Uterus (tissue), 4 donors: ENCODE measurements around the gene CRIP2. TPM values are rescaled to one million over a fixed set of nuclear protein-coding genes. Genes with fewer than 3 reads are reported as not detected.

Experiments used
- DNase-seq, 2 donors: peaks; one replicate each; pipeline ENCODE4 v3.0.0-alpha.2; 2019 to 2020
- H3K27ac ChIP-seq, 2 donors: fragments of 200-600 bp; sonication (generic); 1 replicate in 1 of 2; 2 replicates in 1 of 2; pipeline ENCODE4 v1.5.1; 2016 to 2018
- H3K27me3 ChIP-seq, 2 donors: fragments of 200-600 bp; sonication (generic); one replicate each; pipeline ENCODE4 v1.5.1; 2018 to 2019; ENCODE audit warnings: control low read depth in 1 of 2
- H3K36me3 ChIP-seq, 2 donors: fragments of 200-600 bp; sonication (generic); one replicate each; pipeline ENCODE4 v1.5.1; 2019; ENCODE audit warnings: control low read depth in 1 of 2
- H3K4me1 ChIP-seq, 2 donors: fragments of 200-600 bp; sonication (generic); one replicate each; pipeline ENCODE4 v1.5.1; 2018 to 2019; ENCODE audit warnings: control low read depth in 1 of 2
- H3K4me3 ChIP-seq, 2 donors: fragments of 200-600 bp; sonication (generic); 1 replicate in 1 of 2; 2 replicates in 1 of 2; pipeline ENCODE4 v1.5.1; 2018 to 2019; ENCODE audit warnings: mild to moderate bottlenecking in 1 of 2
- H3K9me3 ChIP-seq, 2 donors: fragments of 200-600 bp; sonication (generic); one replicate each; pipeline ENCODE4 v1.5.1; 2019; ENCODE audit warnings: control low read depth in 1 of 2
- POLR2A ChIP-seq, 2 donors: fragments of 450-650 bp; IDR thresholded peaks; one replicate each; pipeline ENCODE4 v1.6.1; 2016; ENCODE audit warnings: antibody characterized with exemption in 2 of 2, mild to moderate bottlenecking in 1 of 2, moderate library complexity in 1 of 2
- intact Hi-C: fragments of 100-400 bp; cut with DNase I; formaldehyde crosslinking; loops from one replicate; pipeline ENCODE4 v1.15.1; 2023; ENCODE audit warnings: low total_unique reads
- total RNA-seq, 4 donors: library from RNA; depleted of rRNA in 3 of 4; stranded (reverse); fragments of >200 nt in 3 of 4; gene quantifications; one replicate each; pipeline versions ENCODE4 v1.1.0 to v1.2.4, GENCODE V29; 2014 to 2023
- TF ChIP-seq, protein P1 (sequence below), 4 experiments: fragments of 200-600 bp in 2 of 4; fragments of 450-650 bp in 2 of 4; sonication (generic) in 2 of 4; IDR thresholded peaks; one replicate each; pipeline ENCODE4 v1.5.1; 2016 to 2019; ENCODE audit warnings: antibody characterized with exemption in 4 of 4, mild to moderate bottlenecking in 2 of 4, moderate library complexity in 1 of 4
- donor health status: DM: yes; HTN: yes; CAD: no.

Gene CRIP2
- total RNA-seq, 4 donors from 2014 or later, result 76.1 to 377 (median 163) TPM

DNA sequence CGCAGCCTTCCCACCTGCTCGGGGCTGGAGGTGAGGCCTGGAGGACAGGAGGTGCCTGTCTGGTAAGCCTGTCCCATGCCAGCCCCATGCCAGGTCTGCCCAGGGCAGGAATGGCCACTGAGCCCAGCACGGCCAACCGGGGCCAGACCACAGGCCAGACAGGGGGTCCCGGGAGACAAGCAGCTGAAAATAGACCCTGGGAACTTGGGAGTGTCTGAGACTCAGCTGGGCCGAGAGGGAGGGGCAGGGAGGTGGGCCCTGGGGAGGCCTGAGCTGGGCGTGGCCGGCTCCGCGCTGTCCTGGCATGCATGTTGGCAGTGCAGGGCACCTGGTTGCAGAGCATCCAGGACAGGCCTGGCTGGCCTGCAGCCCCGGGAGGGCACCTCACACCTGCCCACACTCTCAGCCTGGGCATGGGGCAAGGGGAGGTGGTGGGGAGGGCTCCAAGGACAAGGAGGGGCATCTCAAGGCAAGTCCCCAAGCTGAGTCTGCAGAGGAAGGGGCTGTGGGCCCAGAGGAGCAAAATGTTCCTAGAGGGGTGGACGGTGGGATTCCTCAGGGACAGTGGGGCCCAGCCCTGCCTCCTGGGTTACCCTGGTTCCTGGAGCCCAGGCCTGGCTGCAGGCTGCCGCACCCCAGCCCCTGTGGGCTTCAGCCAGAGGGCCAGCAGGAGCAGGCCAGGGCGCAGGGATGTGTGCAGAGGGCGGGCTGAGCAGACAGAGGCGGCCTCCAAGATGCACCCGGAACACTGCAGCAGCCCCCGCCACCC, 8.9 kb downstream of the CRIP2 start:
- H3K27ac ChIP-seq, result peak overlapping the region; percentile 75 to 90
- DNase-seq, result peak in 1 of 2 donors; percentile 42
- intact Hi-C loops, result no loop called here
- no peak overlapping the region for H3K4me3 ChIP-seq
- TF ChIP-seq POLR2A (IDR thresholded peaks at IDR 0.05), result no peak
- TF ChIP-seq, protein P1, sequence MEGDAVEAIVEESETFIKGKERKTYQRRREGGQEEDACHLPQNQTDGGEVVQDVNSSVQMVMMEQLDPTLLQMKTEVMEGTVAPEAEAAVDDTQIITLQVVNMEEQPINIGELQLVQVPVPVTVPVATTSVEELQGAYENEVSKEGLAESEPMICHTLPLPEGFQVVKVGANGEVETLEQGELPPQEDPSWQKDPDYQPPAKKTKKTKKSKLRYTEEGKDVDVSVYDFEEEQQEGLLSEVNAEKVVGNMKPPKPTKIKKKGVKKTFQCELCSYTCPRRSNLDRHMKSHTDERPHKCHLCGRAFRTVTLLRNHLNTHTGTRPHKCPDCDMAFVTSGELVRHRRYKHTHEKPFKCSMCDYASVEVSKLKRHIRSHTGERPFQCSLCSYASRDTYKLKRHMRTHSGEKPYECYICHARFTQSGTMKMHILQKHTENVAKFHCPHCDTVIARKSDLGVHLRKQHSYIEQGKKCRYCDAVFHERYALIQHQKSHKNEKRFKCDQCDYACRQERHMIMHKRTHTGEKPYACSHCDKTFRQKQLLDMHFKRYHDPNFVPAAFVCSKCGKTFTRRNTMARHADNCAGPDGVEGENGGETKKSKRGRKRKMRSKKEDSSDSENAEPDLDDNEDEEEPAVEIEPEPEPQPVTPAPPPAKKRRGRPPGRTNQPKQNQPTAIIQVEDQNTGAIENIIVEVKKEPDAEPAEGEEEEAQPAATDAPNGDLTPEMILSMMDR (IDR thresholded peaks at IDR 0.05), result no peak
- peaks cover 0 to 5% of the 10 kb centered on the region in 2 donors for H3K27me3 ChIP-seq
- H3K9me3 ChIP-seq, result no peaks in the 10 kb centered on the region
- H3K4me1 ChIP-seq, result peaks cover 0 to 48% of the 10 kb centered on the region in 2 donors
- no peaks in the 10 kb centered on the region for H3K36me3 ChIP-seq

DNA sequence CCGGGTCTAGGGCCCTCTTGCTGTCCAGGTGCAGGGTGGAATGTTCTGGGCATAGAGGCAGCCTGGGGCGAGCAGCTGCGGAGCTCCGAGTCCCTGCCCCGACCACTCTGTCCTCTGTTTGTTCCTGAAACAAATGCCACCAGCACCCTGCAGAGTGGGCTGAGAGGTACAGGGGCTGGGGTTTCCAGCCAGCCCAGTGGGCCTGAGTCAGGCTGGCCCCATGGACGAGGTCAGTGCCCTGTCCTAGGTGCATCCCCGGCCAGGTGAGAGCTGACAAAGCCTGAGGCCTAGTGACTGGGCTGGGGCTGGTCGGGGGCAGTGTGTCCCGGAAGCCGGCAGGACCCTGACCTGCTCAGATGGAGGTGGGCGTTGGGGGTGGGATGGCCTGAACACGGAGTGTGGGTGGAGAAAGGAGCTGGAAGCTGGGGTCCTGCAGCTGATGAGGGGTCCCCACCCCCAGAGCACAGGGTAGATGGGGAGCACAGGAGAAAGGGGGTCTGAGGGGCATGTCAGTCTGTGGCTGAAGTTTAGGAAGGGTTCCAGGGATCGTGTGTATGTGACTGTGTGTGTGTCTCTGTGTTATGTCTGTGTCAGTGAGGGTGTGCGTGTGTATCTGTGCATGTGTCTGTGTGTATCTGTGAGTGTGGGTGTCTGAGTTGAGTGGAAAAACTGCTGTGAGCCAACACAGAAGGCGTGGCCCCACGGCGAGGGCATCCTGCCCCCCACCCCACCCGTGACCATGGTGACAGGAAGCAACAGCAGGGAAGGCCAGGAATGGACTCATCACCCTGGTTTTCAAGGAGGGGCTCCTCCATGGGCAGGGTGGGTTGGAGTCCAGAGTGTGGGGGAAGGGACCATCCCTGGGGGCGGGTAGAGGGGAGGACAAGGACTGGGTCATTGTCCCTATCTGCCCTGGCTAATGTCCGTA, 9.7 kb downstream of the CRIP2 start:
- Histone ChIP-seq H3K9me3 (no peaks in the 10 kb centered on the region), H3K4me1 (peaks cover 0 to 51% of the 10 kb centered on the region in 2 donors), H3K36me3 (no peaks in the 10 kb centered on the region), H3K4me3 (no peak overlapping the region), H3K27me3 (peaks cover 0 to 5% of the 10 kb centered on the region in 2 donors), H3K27ac (peak overlapping the region; percentile 47 to 72)
- TF ChIP-seq, protein P1 (IDR thresholded peaks at IDR 0.05), result no peak
- TF ChIP-seq POLR2A (IDR thresholded peaks at IDR 0.05), result no peak
- DNase-seq, result peak; percentile 62 to 68
- intact Hi-C loops, result no loop called here

DNA sequence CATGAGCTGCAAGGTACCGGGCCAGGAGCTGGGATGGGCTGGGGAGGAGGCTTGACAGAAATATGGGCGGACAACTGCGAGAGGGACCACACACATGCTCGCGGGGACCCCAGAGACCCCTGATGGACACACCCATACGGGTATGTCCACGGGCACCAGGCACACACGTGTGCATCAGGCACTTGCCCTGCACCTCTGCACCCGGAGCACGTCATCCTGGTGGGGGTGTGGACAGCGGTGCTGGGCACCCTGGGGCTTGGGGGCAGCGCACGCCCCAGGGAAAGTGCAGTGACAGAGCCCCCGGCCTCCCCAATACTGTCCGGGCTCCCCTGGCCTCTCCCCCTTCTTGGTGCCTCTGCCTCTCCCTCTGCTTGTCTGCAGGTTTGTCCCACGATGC, 10.4 kb downstream of the CRIP2 start:
- Histone ChIP-seq H3K27me3 (peaks cover 0 to 5% of the 10 kb centered on the region in 2 donors), H3K27ac (peak overlapping the region; percentile 72 to 78), H3K4me1 (peaks cover 0 to 57% of the 10 kb centered on the region in 2 donors), H3K9me3 (no peaks in the 10 kb centered on the region), H3K4me3 (no peak overlapping the region), H3K36me3 (no peaks in the 10 kb centered on the region)
- DNase-seq, result no peak
- no peak for TF ChIP-seq POLR2A (IDR thresholded peaks at IDR 0.05)
- TF ChIP-seq, protein P1 (IDR thresholded peaks at IDR 0.05), result no peak
- intact Hi-C loops, result no loop called here

DNA sequence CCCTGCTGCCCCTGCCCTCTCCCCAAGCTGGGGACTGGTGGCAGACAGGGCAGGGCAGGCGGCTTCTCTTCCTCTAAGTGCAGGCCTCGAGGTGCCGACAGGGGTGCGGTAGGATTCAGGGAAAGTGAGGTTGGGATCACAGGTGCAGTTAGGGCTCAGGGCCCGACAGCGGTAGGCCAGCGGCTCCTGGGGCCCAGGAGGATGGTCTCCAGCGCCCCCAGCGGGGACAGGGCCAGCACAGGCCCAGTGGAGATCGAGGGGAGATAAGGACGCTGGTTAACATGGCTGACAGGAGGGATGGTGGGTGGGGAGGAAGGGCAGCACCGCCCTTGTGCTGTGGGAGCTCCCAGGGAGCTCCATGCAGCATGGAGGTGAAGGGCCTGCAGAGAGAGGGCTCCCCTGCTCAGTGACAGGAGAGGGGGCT, 11.1 kb downstream of the CRIP2 start:
- H3K4me3 ChIP-seq, result no peak overlapping the region
- H3K36me3 ChIP-seq, result no peaks in the 10 kb centered on the region
- H3K27me3 ChIP-seq, result peaks cover 0 to 5% of the 10 kb centered on the region in 2 donors
- H3K27ac ChIP-seq, result peak overlapping the region; percentile 72 to 78
- H3K9me3 ChIP-seq, result no peaks in the 10 kb centered on the region
- no peak for TF ChIP-seq POLR2A (IDR thresholded peaks at IDR 0.05)
- TF ChIP-seq, protein P1 (IDR thresholded peaks at IDR 0.05), result peak in 1 of 4 experiments; percentile 13
- peaks cover 0 to 50% of the 10 kb centered on the region in 2 donors for H3K4me1 ChIP-seq
- DNase-seq, result no peak
- intact Hi-C loops, result no loop called here
